MCF 10A (cell line): ENCODE results near the gene ASAP2. TPM values are rescaled to one million over a fixed set of nuclear protein-coding genes. Genes with fewer than 3 reads are reported as not detected.
A peak's percentile ranks its signal among the peaks of the same experiment; 100 is the strongest.

Experiments used
- BruUV-seq: library from RNA; stranded (reverse); fragments of 400-500 nt; replicated peaks from 2 replicates; lab custom pipeline; 2021; lab: Mats Ljungman, UMichigan
- CTCF ChIA-PET: fragments of 300-600 bp; sonication (Branson Sonifier 250); formaldehyde crosslinking; extraction: SDS; loops from one replicate; lab custom pipeline; 2021; ENCODE audit warnings: antibody characterized with exemption, inconsistent platforms; lab: Yijun Ruan, JAX
- POLR2A ChIA-PET: fragments of 300-600, 350-650 bp; sonication (Branson Sonifier 250); formaldehyde crosslinking; extraction: SDS; loops from one replicate; lab custom pipeline; 2020; ENCODE audit warnings: antibody characterized with exemption, inconsistent platforms; lab: Yijun Ruan, JAX
- DNase-seq: peaks from one replicate; pipeline ENCODE4 v3.0.0-alpha.2; 2018; ENCODE audit not compliant: unreplicated experiment
- H3K27ac Mint-ChIP-seq: one replicate; pipeline ENCODE4 v1.8.0; 2022; ENCODE audit warnings: mild to moderate bottlenecking, low read depth, mixed read lengths; ENCODE audit not compliant: unreplicated experiment
- H3K27me3 Mint-ChIP-seq: one replicate; pipeline ENCODE4 v1.8.0; 2022; ENCODE audit warnings: mixed read lengths; ENCODE audit not compliant: insufficient read depth, unreplicated experiment
- H3K36me3 Mint-ChIP-seq: one replicate; pipeline ENCODE4 v1.8.0; 2022; ENCODE audit warnings: mild to moderate bottlenecking, moderate library complexity, mixed read lengths; ENCODE audit not compliant: insufficient read depth, unreplicated experiment
- H3K4me1 Mint-ChIP-seq: one replicate; pipeline ENCODE4 v1.8.0; 2022; ENCODE audit warnings: mixed read lengths; ENCODE audit not compliant: insufficient read depth, unreplicated experiment
- H3K4me3 Mint-ChIP-seq: one replicate; pipeline ENCODE4 v1.8.0; 2022; ENCODE audit warnings: mild to moderate bottlenecking, moderate library complexity, mixed read lengths; ENCODE audit not compliant: unreplicated experiment
- H3K9me3 Mint-ChIP-seq: one replicate; pipeline ENCODE4 v1.8.0; 2022; ENCODE audit warnings: mixed read lengths; ENCODE audit not compliant: unreplicated experiment
- CTCF ChIP-seq: fragments of 200-600 bp; IDR thresholded peaks from one replicate; pipeline ENCODE4 v1.8.0; 2022; ENCODE audit warnings: antibody characterized with exemption, mild to moderate bottlenecking; ENCODE audit not compliant: unreplicated experiment
- intact Hi-C: fragments of 100-400 bp; cut with micrococcal nuclease; formaldehyde crosslinking; loops from 2 replicates; pipeline ENCODE4 v1.14.1; 2022
- total RNA-seq: library from RNA; stranded (reverse); gene quantifications from 2 replicates; pipeline ENCODE4 v1.2.3, GENCODE V29; 2022

The ASAP2 gene
- total RNA-seq, 1 experiment from 2014 or later, result 80.8 TPM

- intact Hi-C loops, result loop anchor here (2.0 to 10.0 kb wide), 2 partner anchors 101 to 457 kb away; no protein-coding TSS in a partner anchor
- CTCF ChIA-PET, result interaction anchor here (0.7 to 7.7 kb wide), 8 partner anchors 11 to 222 kb away, joined by 3 to 90 read pairs (median 4); partner anchors contain the start of gene ASAP2
- H3K4me3 Mint-ChIP-seq, result no peak overlapping the region
These were observed 125.7 kb downstream of the ASAP2 start for GRCh38 chr2:9332136-9332852.

GRCh38 chr2:9332853-9333245 is 126.2 kb downstream of the ASAP2 start:
- no peak for TF ChIP-seq CTCF
- Mint-ChIP-seq H3K27me3 (no peaks in the 10 kb centered on the region), H3K4me3 (no peak overlapping the region), H3K4me1 (peaks cover 28% of the 10 kb centered on the region), H3K9me3 (no peaks in the 10 kb centered on the region), H3K27ac (peak overlapping the region; percentile 87), H3K36me3 (peaks cover 67% of the 10 kb centered on the region)
- intact Hi-C loops, result loop anchor here (1.0 to 10.0 kb wide), 4 partner anchors 102 to 458 kb away; partner anchors contain the start of gene ASAP2
- CTCF ChIA-PET, result interaction anchor here (0.7 to 7.7 kb wide), 16 partner anchors 9 to 473 kb away, joined by 3 to 90 read pairs (median 4); partner anchors contain the start of gene ASAP2
- POLR2A ChIA-PET, result interaction anchor here (0.6 to 1.8 kb wide), 6 partner anchors 17 to 189 kb away, joined by 3 to 8 read pairs (median 4); no protein-coding TSS in a partner anchor
- no peak for DNase-seq
- no TSS peak for BruUV-seq

More at GRCh38 chr2:9332136-9332852, 125.7 kb downstream of the ASAP2 start:
- no TSS peak for BruUV-seq
- no peak for DNase-seq
- Mint-ChIP-seq H3K36me3 (peaks cover 67% of the 10 kb centered on the region), H3K27ac (peak overlapping the region; percentile 87), H3K9me3 (no peaks in the 10 kb centered on the region), H3K4me1 (peaks cover 26% of the 10 kb centered on the region), H3K27me3 (no peaks in the 10 kb centered on the region)
- POLR2A ChIA-PET, result interaction anchor here (0.6 kb wide), 1 partner anchor 55 kb away, joined by 3 read pairs; no protein-coding TSS in a partner anchor
- TF ChIP-seq CTCF, result no peak

GRCh38 chr2:9333591-9334171 is 127.1 kb downstream of the ASAP2 start:
- Mint-ChIP-seq H3K27me3 (no peaks in the 10 kb centered on the region), H3K4me3 (no peak overlapping the region), H3K4me1 (peaks cover 31% of the 10 kb centered on the region), H3K36me3 (peaks cover 65% of the 10 kb centered on the region), H3K9me3 (no peaks in the 10 kb centered on the region), H3K27ac (peak overlapping the region; percentile 87)
- ChIA-PET CTCF (interaction anchor here (0.6 to 7.7 kb wide), 17 partner anchors 10 to 587 kb away, joined by 3 to 90 read pairs (median 4); partner anchors contain the start of gene ASAP2), POLR2A (interaction anchor here (0.7 to 1.8 kb wide), 8 partner anchors 18 to 189 kb away, joined by 3 to 9 read pairs (median 4); no protein-coding TSS in a partner anchor)
- no TSS peak for BruUV-seq
- intact Hi-C loops, result loop anchor here (1.0 to 10.0 kb wide), 4 partner anchors 103 to 459 kb away; partner anchors contain the start of gene ASAP2
- TF ChIP-seq CTCF, result peak; percentile 76
- DNase-seq, result peak; percentile 78
